ENCODE results near the gene FAM3D.

GRCh38 chr3:58704745-58705144 is 38.2 kb upstream of the FAM3D start:
- no peak for TF ChIP-seq CTCF (IDR thresholded peaks at IDR 0.05)
- no peak for TF ChIP-seq POLR2A (IDR thresholded peaks at IDR 0.05)

Measured in adrenal gland (tissue), 5 donors.